GM12878 (cell line): ENCODE results near the gene PAX5.
A peak's percentile ranks its signal among the peaks of the same experiment; 100 is the strongest.

Source experiments
- BHLHE40 ChIP-seq, 2 experiments: fragments of 450-650 bp in 1 of 2; IDR thresholded peaks; 2 replicates each; pipeline ENCODE4 v1.6.1; 2011 to 2017; ENCODE audit warnings: low read depth in 2 of 2, borderline replicate concordance in 1 of 2, improper control_type of control experiment in 1 of 2, low read length in 1 of 2, mild to moderate bottlenecking in 1 of 2
- EZH2 ChIP-seq: IDR thresholded peaks from 2 replicates; pipeline ENCODE4 v1.6.1; 2012; ENCODE audit warnings: low read depth, mild to moderate bottlenecking, control low read depth, inconsistent platforms, low read length, borderline replicate concordance; ENCODE audit not compliant: control insufficient read depth
- KDM1A ChIP-seq: fragments of 200-600 bp; sonication (generic); IDR thresholded peaks from 2 replicates; pipeline ENCODE4 v1.6.1; 2016; ENCODE audit warnings: borderline replicate concordance
- POLR2A ChIP-seq: IDR thresholded peaks from 2 replicates; pipeline ENCODE4 v1.6.1; 2011; ENCODE audit warnings: low read depth, mild to moderate bottlenecking, low read length
- ZBED1 ChIP-seq: IDR thresholded peaks from 2 replicates; pipeline ENCODE4 v1.6.1; 2016; ENCODE audit warnings: borderline replicate concordance
- TF ChIP-seq, protein P1 (sequence below), 3 experiments: IDR thresholded peaks in 2 of 3; conservative IDR thresholded peaks in 1 of 3; 2 replicates each; pipeline ENCODE4 v1.5.1; 2011; ENCODE audit warnings: low read depth in 3 of 3, low read length in 3 of 3, mild to moderate bottlenecking in 3 of 3, control low read depth in 2 of 3, moderate library complexity in 2 of 3, inconsistent platforms in 1 of 3, mixed read lengths in 1 of 3; ENCODE audit not compliant: control insufficient read depth in 2 of 3, insufficient read depth in 1 of 3; ENCODE audit errors: extremely low read depth in 1 of 3
- TF ChIP-seq, protein P2 (sequence below): IDR thresholded peaks from 2 replicates; pipeline ENCODE4 v1.6.1; 2012; ENCODE audit warnings: low read depth, low read length, improper control_type of control experiment

DNA sequence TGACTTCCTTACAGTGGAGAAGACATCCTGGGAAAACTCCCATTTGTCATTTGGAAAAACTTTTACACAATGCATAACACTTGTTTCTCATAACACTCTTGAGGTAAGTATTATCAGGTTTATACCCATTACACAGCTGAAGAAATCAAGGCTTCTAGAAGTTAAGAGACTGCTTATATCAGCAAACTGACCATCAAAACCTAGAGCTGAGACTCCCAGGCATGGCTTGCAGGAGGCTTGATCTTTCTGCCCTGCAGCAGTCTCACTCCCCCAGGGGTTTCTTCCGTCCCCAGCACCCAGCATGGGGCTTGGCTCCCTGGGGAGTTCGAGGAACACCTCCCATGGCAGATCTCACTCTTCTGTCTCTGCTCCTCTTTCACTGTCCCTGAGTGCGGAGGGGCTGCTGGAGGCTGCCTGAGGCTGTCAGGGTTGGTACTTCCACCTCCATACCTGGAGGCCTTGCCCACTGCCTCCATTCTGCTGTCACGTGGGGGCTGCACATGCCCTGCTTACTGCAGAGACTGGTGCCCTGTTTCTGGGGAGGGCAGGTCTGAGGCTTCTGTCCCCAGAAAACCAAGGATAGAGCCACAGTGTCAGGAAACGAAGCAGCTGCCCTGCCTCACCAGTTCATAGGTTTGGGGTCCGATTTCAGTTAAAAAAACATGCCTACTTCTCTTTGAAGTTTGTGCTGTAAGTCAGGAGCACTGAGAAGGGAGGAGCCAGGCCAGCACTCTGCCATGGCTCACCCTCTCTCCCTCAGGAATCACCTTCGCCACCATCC lies 202.5 kb downstream of the PAX5 start:
- TF ChIP-seq, protein P1, sequence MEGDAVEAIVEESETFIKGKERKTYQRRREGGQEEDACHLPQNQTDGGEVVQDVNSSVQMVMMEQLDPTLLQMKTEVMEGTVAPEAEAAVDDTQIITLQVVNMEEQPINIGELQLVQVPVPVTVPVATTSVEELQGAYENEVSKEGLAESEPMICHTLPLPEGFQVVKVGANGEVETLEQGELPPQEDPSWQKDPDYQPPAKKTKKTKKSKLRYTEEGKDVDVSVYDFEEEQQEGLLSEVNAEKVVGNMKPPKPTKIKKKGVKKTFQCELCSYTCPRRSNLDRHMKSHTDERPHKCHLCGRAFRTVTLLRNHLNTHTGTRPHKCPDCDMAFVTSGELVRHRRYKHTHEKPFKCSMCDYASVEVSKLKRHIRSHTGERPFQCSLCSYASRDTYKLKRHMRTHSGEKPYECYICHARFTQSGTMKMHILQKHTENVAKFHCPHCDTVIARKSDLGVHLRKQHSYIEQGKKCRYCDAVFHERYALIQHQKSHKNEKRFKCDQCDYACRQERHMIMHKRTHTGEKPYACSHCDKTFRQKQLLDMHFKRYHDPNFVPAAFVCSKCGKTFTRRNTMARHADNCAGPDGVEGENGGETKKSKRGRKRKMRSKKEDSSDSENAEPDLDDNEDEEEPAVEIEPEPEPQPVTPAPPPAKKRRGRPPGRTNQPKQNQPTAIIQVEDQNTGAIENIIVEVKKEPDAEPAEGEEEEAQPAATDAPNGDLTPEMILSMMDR (IDR thresholded peaks at IDR 0.05 in 2 of 3, conservative IDR thresholded peaks at IDR 0.05 in 1 of 3; ENCODE audit: control insufficient read depth in 2 of 3, extremely low read depth in 1 of 3, insufficient read depth in 1 of 3, low read depth in 3 of 3, low read length in 3 of 3), result no peak
- TF ChIP-seq, protein P2, sequence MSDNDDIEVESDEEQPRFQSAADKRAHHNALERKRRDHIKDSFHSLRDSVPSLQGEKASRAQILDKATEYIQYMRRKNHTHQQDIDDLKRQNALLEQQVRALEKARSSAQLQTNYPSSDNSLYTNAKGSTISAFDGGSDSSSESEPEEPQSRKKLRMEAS, result no peak
- TF ChIP-seq BHLHE40 (IDR thresholded peaks at IDR 0.05; ENCODE audit: borderline replicate concordance in 1 of 2, low read depth in 2 of 2, low read length in 1 of 2) (no peak), ZBED1 (no peak), POLR2A (0 out of 2 replicates have a peak, but pooled peaks have one; percentile 18), EZH2 (no peak), KDM1A (no peak)
